ENCODE measurements around the gene SLC38A1. TPM values are rescaled to one million over a fixed set of nuclear protein-coding genes. Genes with fewer than 3 reads are reported as not detected.
"Not testable (repeated sequence)": the region's sequence is repeated elsewhere in the genome, so short reads cannot be mapped to it uniquely, and the experiment has no call there.

Gene SLC38A1
- total and polyA plus RNA-seq, 8 donors = 23.6 to 67.5 (median 29.2) TPM

DNA sequence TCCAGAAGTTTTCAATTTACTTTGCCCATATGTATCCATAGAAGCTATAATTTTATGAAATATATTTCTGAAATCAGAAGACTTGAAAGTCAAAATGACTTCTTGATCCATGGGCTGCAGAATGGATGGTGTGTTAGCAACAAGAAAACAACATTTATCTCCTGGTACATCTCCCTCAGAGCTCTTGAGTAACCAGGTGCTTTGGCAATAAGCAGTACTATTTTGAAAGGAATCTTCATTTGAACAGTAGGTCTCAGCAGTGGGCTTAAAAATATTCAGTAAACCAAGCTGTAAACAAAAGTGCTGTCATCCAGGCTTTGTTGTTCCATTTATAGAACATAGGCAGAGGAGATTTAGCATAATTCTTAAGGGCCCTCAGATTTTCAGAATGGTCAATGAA lies 100.4 kb downstream of the SLC38A1 start:
- no peak for ATAC-seq
- Histone ChIP-seq H3K4me3 (no peak overlapping the region), H3K9me3 (no peaks in the 10 kb centered on the region), H3K27me3 (no peaks in the 10 kb centered on the region), H3K4me1 (no peaks in the 10 kb centered on the region), H3K36me3 (no peaks in the 10 kb centered on the region), H3K27ac (no peak overlapping the region)
- TF ChIP-seq, protein P1, sequence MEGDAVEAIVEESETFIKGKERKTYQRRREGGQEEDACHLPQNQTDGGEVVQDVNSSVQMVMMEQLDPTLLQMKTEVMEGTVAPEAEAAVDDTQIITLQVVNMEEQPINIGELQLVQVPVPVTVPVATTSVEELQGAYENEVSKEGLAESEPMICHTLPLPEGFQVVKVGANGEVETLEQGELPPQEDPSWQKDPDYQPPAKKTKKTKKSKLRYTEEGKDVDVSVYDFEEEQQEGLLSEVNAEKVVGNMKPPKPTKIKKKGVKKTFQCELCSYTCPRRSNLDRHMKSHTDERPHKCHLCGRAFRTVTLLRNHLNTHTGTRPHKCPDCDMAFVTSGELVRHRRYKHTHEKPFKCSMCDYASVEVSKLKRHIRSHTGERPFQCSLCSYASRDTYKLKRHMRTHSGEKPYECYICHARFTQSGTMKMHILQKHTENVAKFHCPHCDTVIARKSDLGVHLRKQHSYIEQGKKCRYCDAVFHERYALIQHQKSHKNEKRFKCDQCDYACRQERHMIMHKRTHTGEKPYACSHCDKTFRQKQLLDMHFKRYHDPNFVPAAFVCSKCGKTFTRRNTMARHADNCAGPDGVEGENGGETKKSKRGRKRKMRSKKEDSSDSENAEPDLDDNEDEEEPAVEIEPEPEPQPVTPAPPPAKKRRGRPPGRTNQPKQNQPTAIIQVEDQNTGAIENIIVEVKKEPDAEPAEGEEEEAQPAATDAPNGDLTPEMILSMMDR (IDR thresholded peaks at IDR 0.05) = no peak
- no peak for DNase-seq
- intact Hi-C loops (cut with DNase I) = no loop called here

DNA sequence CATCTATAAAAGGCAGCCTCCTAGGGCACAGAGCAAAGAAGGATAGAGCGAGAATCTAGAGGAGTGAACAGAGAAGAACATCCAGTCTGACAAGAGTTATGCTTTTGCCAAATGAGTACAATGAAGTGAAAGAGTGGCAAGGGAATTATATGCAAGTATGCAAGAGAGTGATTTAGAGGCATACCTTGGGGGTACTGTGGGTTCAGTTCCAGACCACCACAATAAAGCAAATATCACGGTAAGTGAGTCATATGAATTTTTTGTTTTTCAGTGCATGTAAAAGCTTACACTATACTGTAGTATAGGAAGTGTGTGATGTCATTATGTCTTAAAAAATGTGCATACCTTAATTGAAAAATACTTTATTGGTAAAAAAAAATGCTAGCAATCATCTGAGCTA lies 101.4 kb downstream of the SLC38A1 start:
- ATAC-seq (no peak), DNase-seq (no peak)
- Histone ChIP-seq H3K27me3 (no peaks in the 10 kb centered on the region), H3K27ac (no peak overlapping the region), H3K9me3 (peaks cover 0 to 2% of the 10 kb centered on the region in 2 donors), H3K4me3 (no peak overlapping the region), H3K36me3 (no peaks in the 10 kb centered on the region), H3K4me1 (no peaks in the 10 kb centered on the region)
- TF ChIP-seq, protein P1 (IDR thresholded peaks at IDR 0.05) = no peak
- intact Hi-C loops (cut with DNase I) = no loop called here

DNA sequence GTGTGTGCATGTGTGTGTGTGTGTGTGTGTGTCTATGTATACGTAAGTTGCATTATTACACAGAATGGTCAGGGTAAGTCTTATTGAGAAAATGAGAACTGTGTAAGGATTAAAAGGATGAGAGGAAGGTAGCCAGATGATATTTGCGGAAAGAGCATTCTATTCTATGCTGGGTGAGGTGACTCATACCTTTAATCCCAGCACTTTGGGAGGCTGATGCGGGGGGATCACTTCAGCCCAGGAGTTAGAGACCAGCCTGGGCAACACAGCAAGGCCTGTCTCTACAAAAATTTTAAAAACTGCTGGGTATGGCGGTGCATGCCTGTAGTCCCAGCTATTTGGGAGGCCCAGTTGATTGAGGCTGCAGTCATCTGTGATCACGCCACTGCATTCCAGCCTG lies 103.7 kb downstream of the SLC38A1 start:
- Histone ChIP-seq H3K27ac (no peak overlapping the region), H3K4me1 (peaks cover 0 to 4% of the 10 kb centered on the region in 2 donors), H3K36me3 (no peaks in the 10 kb centered on the region), H3K27me3 (no peaks in the 10 kb centered on the region), H3K9me3 (peaks cover 0 to 2% of the 10 kb centered on the region in 2 donors), H3K4me3 (no peak overlapping the region)
- intact Hi-C loops (cut with DNase I) = no loop called here
- TF ChIP-seq, protein P1 (IDR thresholded peaks at IDR 0.05) = no peak
- ATAC-seq = no peak
- no peak for DNase-seq

GRCh38 chr12:46164186-46164761 lies 104.6 kb downstream of the SLC38A1 start:
- Histone ChIP-seq H3K4me1 (peaks cover 0 to 9% of the 10 kb centered on the region in 2 donors), H3K27me3 (no peaks in the 10 kb centered on the region), H3K36me3 (no peaks in the 10 kb centered on the region), H3K27ac (no peak overlapping the region), H3K4me3 (no peak overlapping the region), H3K9me3 (peaks cover 0 to 2% of the 10 kb centered on the region in 2 donors)
- intact Hi-C loops (cut with DNase I) = no loop called here
- ATAC-seq (no peak), DNase-seq (no peak)
- TF ChIP-seq, protein P1 (IDR thresholded peaks at IDR 0.05) = no peak

DNA sequence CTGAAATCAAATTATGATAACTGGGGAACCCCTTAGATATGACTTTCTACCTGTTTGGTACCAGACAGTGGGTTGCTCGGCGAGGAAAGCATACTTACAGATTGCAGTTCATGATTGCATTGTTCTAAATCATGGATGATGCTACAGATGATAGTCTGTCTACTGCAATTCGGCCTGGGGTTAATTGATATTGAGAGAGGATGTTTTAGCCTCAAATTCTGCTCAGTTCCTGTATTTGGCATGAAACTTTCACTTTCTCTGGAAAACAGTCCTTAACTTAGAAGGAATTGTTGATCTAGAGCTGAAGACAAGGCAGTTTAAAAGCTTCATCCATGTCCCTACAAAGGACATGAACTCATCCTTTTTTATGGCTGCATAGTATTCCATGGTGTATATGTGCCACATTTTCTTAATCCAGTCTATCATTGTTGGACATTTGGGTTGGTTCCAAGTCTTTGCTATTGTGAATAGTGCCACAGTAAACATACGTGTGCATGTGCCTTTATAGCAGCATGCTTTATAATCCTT lies 106.2 kb downstream of the SLC38A1 start:
- ATAC-seq; H3K4me3 ChIP-seq; H3K9me3 ChIP-seq; H3K36me3 ChIP-seq; H3K27me3 ChIP-seq; DNase-seq; H3K4me1 ChIP-seq; H3K27ac ChIP-seq; intact Hi-C loops (cut with DNase I): not testable (repeated sequence)
